GM21723 (cell line): ENCODE measurements around the gene MYLK.

Experiments
- ATAC-seq: cut with Tn5 transposase; IDR thresholded peaks from one replicate; pipeline ENCODE4 v1.9.1; 2021; ENCODE audit warnings: mild to moderate bottlenecking, moderate library complexity; ENCODE audit not compliant: unreplicated experiment

The MYLK gene

GRCh38 chr3:123684209-123684608 is 199.9 kb downstream of the MYLK start:
- no peak for ATAC-seq

GRCh38 chr3:123683505-123684154 is 200.5 kb downstream of the MYLK start:
- no peak for ATAC-seq

GRCh38 chr3:123682781-123683504 is 201.2 kb downstream of the MYLK start:
- ATAC-seq: no peak

GRCh38 chr3:123682302-123682701 is 201.8 kb downstream of the MYLK start:
- no peak for ATAC-seq

GRCh38 chr3:123679712-123680386 is 204.3 kb downstream of the MYLK start:
- no peak for ATAC-seq

- ATAC-seq: no peak
Observed at GRCh38 chr3:123678108-123678511, 206.0 kb downstream of the MYLK start.

GRCh38 chr3:123672429-123673146 is 211.5 kb downstream of the MYLK start:
- no peak for ATAC-seq

- ATAC-seq: no peak
Observed at GRCh38 chr3:123670743-123671142, 213.4 kb downstream of the MYLK start.

DNA sequence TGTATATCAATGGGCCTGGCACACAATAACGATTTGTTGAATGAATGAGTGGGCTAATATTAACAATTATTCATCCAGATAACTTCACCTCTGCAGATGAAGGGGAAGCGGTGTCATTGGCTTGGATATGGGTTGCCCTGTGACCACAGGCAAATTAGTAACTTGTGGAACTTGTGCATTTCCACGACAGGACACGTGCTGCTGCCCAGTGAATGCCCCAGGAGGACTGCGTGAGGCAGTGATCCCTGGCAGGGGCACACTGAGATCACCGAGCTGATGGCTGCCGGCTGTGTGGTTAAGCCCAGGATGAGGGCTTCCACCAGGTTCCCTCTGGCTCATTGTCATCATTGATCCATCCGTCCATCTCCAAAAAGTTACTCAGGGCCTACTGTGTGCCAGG is 215.2 kb downstream of the MYLK start:
- ATAC-seq: no peak

GRCh38 chr3:123667784-123668183 is 216.3 kb downstream of the MYLK start:
- no peak for ATAC-seq

DNA sequence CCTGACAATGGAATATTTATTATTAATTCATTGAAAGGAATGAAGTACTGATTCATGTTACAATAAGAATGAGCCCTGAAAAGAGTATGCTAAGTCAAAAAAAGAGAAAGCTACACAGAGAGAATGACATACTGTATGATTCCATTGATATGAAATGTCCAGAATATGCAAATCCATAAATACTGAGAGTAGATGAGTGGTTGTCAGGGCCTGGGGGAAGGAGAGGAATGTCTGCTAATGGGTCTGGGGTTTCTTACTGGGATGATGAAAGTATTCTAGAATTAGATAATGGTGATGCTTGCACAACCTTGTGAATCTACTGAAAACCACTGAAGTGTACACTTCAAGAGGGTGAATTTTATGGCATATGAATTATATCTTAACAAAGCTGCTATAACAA is 219.4 kb downstream of the MYLK start:
- no peak for ATAC-seq

GRCh38 chr3:123663977-123664376 is 220.2 kb downstream of the MYLK start:
- ATAC-seq: no peak

DNA sequence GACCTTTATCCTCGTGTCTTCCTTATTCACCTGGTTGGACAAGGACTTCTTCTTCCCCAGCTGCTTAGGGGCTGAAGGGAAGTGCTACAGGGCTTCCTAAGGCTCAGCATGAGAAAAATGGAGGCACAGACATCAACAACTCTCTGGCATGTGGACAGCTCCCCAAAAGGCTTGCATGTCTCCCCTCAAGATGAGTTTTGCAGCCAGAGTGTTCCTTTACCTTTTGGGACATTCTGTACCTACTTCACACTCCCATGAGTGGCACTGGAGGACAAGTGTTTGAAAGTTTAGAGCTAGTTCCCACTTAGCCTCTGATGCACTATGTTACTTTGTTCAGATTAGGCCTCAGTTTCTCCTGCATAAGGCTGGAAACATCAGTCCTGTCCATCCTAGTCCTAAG is 222.2 kb downstream of the MYLK start:
- no peak for ATAC-seq

GRCh38 chr3:123660900-123661299 is 223.2 kb downstream of the MYLK start:
- no peak for ATAC-seq

- no peak for ATAC-seq
Observed at GRCh38 chr3:123660141-123660675, 223.9 kb downstream of the MYLK start.

- no peak for ATAC-seq
Observed at GRCh38 chr3:123658852-123659206, 225.3 kb downstream of the MYLK start.

DNA sequence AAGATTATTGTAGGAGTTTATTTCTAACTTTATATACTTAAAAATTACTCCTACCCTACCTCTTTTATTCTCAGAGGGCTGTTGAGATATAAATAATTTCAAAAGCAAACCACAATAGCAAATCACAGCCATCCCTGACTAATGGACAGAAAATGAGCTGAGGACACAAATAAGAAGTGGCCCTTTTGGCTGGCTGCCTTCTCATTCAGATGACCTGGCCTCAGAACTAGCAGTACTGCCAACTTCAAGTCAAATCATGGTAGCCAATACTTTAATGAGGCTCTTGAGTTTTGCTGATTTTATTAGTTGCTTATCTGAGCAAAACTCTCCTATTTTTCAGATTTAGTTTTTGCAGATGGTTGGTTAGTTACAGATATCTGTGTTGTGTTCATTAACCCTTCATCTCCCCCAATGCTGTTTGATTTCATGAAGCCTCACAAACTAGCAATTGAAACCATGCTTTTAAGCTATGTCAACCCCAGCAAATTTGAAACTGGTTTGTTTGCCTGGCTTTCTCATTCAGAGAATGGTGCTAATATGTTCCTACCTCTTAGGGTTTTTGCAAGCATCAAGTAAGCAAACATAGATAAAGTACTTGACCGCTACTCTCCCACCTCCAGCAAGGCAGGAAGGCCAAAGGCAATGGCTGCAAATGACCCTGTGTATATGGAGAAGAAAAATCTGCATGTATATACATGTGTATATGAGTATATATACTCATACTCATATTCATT is 225.8 kb downstream of the MYLK start:
- ATAC-seq: no peak

GRCh38 chr3:123657568-123657967 is 226.6 kb downstream of the MYLK start:
- ATAC-seq: no peak

- no peak for ATAC-seq
Observed at GRCh38 chr3:123657111-123657510, 227.0 kb downstream of the MYLK start.

DNA sequence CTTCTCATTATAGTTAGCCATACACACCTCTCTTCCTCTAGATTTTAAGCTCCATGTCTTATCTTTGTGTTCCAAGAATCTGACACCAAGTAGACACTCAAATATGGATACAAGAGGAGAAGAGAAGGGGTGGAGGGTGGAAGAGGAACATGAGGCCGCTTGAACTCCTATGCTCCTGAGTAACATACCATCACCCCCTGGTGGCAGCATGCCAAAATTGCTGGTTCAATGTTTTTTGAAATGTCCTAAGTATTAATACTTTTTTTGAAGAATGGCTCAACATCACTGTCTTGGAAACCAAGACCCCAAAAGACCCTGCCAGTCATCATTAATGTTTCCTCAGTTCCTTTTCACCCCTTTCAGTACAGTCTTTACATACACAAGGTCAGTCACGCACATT is 227.4 kb downstream of the MYLK start:
- no peak for ATAC-seq

DNA sequence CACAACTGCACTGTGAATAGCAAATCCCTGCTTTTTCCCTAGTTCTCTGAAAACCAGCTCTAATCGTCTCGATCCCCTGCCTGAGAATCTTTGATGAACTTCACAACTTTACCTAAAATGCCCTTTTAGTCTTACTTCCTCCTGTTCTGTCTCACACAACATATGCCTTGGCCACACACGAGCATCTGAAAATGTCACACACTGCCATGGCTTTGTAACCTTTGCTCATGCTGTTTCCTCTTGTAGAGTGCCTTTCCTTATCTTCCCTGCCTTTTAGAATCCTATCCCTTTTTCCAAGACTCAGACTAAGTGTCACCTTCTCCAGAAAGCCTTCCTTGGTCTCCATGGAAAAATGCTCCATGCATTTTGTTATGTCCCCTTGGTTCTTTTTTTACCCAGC is 227.9 kb downstream of the MYLK start:
- no peak for ATAC-seq
